GM19452 (cell line): ENCODE results near the gene C1D.

Experiments used
- ATAC-seq: cut with Tn5 transposase; IDR thresholded peaks from one replicate; pipeline ENCODE4 v1.9.1; 2021; ENCODE audit not compliant: unreplicated experiment

Gene C1D

DNA sequence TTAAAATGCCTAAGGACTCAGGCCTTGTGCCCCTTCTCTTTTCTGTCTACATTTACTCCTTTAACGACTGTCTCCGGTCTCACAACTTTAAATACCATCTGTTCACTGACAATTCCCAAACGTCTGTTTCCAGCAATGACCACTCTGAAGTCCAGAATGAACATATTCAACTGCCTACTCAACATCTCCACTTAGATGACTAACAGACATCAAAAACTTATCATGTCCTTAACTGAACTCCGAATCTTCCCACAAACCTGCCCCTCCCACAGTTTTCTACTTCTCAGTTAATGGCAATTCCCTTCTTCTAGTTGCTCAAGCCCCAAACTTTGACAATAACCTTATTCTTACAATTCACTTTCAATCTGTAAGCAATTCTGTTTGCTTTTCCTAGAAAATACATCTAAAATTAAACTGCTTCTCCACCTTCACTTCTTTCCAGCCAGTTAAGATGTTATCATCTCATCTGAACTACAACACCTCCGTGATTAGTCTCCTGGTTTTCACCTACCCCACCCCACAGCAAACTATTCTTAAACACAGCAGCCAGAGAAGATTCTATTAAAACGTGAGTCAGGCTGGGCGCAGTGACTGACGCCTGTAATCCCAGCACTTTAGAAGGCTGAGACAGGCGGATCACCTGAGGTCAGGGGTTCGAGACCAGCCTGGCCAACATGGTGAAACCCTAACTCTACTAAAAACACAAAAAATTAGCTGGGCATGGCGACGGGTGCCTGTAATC is 2.8 kb downstream of the C1D start:
- no peak for ATAC-seq

DNA sequence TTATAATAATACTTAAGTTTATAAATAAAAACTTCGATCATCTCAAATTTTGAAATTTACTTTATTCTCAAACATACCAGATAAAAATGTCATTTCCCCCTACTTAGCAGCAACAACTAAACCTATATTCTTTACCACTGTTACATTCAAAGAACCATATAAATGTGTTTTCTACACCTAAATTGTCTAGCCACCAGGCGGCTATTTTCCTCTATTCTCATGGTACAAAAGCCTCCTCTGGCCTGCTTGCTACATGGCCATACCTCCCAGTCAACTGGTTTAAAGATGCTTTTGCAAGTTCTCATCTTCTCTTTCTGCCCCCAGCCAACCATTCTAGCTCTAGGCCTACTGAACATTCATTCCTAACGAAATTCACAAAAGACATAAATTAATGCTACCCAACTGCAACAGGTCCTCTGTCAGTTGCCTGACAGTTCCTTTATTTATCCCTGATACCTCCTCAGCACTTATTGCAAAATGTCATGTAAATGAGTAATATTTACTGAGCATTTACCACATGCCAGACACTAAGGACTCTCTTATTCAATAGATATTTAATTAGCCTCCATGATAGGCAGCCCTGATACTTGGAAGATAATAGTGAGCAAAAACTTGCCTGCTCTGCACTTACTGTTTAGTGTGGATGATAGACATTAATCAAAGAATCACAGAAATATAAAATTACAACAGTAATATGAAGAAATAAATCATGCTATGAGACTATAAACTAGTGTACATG is 5.0 kb downstream of the C1D start:
- ATAC-seq: no peak

DNA sequence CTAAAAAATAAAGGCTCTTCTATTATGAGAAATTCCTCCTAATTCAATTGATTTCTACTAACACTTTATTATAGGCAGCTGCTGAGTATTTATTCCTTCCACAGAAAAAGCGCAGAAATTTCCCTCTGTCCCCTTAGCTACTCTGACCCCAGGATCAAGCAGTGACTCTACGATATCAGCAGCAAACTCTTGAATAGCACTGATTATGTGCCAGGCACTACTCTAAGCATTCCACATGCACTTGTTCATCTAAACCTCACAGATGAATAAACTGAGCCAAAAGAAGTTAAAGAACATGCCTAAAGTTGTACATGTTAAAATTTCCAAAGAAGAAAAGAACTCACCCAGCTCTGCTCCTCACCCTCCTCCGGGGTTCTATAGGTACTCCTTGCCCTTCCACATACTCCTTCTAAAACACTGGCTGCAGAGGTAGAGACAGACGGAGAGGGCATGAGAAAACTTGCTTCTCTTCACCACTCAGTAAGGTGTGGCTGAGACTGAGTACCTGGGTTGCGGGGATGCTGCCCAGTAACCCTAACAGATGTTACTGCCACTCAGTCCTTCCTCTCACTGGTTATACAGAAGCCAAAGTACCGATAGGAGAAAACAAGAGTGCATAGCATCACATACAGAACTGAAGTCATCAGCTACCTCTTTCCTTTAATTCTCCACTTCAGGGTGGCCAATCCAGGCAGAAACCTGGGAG is 9.9 kb downstream of the C1D start:
- no peak for ATAC-seq

DNA sequence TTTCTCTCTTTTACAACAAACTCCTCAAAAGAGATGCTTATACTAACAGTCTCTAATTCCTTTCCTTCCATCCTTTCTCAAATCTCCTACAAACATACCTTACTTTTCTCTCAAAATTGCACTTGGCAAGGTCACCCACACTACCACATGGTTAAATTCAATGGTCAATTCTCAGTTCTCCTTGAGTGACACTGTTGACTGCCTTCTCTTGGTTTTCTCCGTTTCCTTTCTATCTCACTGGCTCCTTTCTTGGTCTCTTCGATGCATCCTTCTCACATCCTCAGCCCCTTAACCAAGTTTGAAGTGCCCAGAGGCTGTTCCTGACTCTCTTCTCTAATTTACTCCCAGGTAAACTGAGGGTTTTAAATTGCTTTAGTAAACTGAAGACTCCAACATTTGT is 12.5 kb downstream of the C1D start:
- peak; percentile 55 for ATAC-seq

DNA sequence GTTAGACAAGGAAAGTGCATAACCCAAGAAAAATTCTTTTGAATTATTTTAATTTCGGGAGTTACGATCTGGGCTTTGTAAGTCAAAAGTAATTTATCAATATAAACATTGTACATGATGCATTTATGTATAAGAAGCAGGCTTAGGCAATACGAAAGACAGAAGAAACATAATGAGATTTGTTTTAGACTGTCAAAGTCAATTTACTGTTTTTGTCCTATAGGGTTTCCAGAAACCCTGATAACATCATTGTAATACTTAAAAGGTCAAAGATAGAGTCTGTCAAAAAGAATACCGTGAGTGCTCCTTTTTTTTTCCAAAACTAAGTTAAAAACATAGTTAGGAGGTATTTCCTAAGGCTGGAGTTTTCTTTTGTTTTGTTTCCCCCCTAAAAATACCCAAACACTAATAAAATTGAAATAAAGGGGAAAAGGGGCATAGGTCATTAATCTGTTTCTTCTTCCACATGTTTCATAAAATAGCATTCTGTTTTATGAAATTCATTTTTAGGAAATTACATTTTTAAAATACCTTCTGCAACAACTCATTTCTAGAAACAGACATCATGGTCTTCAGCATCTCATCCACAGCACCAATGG is 16.1 kb downstream of the C1D start:
- ATAC-seq: no peak

- no peak for ATAC-seq
Measured at GRCh38 chr2:68046224-68046623, 16.6 kb downstream of the C1D start.

DNA sequence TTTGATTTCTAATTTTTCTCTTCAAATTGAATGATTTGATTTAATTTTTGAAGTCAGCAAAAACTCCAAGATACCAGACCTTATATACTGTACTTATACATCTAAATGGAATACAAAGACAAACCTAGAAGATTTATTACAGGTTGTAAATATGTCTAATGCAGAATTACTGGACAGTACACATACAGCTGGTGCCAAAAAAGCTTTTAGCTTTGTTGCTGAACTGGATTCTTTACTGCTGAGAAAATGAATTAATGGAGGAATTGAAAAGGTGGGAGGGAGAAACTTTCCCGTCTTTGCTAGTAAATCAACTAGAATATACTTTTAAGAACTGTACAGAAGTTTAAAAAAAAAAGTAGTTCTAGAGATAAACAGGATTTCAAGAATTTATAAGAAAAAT is 17.5 kb downstream of the C1D start:
- no peak for ATAC-seq

DNA sequence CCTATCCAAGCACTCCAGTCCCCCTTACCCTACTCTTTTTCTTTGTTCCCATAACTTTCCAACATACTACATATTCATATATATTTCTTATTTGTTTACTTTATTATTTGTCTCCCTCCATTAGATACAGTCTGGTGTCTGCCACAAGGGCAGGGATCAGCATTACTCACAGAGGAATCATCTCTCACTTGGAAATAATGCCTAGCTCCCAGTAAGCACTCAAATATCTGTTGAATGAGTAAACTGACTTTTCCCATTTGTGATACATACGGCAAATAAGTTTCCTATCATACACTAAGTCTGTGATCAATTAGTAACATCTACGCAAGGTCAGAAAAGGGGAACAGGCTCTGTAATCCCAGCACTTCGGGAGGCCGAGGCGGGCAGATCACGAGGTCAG is 18.7 kb downstream of the C1D start:
- ATAC-seq: no peak

DNA sequence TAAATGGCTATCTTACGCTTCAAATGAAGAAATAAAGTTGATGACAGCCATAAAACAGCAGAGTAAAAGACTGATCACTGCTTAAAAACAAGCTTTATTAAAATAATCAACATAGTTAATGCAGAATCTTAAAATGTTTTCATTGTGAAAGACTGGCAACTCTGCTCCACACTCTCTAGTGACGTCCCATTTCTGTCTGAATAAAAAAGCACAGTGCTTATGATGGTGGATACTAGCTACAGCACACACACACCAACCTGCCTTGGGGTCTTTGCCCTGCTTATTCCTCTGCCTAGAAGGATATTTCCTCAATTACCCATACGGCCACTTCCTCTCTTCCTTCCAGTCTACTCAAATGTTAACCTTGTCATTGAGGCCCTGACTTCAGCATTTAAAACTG is 19.1 kb downstream of the C1D start:
- ATAC-seq: no peak

DNA sequence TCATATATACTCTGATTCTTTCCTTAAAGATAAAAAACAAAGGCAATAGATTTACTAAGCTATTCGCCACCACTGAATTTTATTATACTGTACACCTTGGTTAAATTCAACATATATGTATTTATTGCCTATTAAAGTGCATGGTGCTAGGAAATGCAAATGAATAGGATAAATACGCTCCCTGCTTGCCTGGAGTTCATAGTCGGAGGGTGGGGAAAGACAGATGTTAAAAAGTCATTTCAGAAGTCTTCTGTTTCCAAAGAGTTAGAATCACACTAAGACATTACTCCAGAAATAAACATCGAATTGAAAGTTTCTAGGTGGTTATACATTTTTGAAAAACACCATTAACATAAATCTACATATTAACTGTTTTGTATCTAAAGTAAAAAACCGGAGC is 19.8 kb downstream of the C1D start:
- no peak for ATAC-seq

- no peak for ATAC-seq
Measured at GRCh38 chr2:68041704-68042245, 21.0 kb downstream of the C1D start.

GRCh38 chr2:68040078-68040477 is 22.7 kb downstream of the C1D start:
- no peak for ATAC-seq

GRCh38 chr2:68039317-68039716 is 23.5 kb downstream of the C1D start:
- ATAC-seq: no peak

GRCh38 chr2:68032702-68033101 is 30.1 kb downstream of the C1D start:
- no peak for ATAC-seq

DNA sequence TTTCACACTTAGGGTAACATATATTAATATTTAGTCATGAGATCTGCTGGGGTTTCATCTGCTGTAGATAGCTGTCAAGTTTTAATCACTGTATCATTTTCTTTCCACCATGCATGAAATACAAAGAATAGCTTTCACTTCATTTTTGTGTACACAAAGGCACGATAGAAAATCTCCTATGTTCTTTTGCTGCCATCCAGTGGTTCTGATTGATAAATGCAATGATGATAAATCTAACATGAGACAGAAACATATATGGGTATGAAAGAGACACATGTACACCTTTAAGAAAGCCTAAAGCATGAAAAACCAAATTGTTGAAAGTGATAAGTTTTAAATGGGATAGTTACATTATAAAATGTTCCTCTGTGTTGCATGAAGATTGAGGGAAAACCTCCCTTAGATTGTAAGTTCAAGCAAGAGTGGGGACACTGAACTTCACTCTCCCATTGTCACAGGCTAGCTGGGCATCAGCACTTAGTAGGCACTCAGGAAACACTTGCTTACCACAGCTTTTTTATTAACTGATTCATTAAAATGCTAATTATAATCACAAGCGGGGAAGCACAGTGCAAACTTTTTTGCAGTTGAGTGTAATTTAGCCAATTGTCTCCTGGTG is 31.2 kb downstream of the C1D start:
- ATAC-seq: peak; percentile 77

DNA sequence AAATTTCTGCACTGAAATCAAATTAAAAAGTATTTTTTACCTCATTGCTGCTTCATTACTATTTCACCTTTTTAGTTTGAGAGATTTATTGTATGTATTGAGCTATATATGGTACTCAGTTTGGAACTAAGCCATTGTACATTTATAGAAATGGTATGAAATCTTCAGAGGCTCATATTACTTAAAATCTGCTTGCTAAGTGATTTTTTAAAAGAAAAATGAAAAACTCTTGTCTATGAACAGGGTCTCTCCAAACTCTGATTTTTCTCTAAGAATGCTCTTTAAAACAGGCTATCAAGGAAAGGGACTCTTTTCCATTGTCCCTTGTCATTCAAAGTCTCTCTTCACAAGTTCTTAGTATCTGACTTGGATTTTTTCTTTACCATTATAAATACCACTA is 31.8 kb downstream of the C1D start:
- no peak for ATAC-seq

GRCh38 chr2:68030529-68030928 is 32.3 kb downstream of the C1D start:
- no peak for ATAC-seq

DNA sequence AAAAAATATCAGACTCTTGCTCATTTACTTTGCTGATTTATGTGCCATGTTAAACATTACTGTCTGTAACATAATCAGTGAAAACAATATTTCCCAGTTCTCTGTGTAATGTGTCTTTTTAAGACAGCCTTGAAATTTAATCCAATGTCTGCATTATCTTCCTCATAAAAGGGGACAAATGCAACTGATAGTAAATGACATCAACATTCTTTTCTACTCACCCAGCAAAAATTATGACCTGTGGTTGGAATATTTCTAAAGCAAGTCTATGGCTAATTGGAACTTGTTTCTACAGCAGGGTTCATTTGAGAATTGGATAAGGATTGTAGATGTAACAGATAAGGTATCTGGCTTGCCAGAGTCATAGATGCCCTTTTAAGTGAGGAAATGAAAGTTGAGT is 34.8 kb downstream of the C1D start:
- no peak for ATAC-seq

- no peak for ATAC-seq
Measured at GRCh38 chr2:68024450-68024849, 38.4 kb downstream of the C1D start.

- ATAC-seq: no peak
Measured at GRCh38 chr2:68023904-68024303, 38.9 kb downstream of the C1D start.

DNA sequence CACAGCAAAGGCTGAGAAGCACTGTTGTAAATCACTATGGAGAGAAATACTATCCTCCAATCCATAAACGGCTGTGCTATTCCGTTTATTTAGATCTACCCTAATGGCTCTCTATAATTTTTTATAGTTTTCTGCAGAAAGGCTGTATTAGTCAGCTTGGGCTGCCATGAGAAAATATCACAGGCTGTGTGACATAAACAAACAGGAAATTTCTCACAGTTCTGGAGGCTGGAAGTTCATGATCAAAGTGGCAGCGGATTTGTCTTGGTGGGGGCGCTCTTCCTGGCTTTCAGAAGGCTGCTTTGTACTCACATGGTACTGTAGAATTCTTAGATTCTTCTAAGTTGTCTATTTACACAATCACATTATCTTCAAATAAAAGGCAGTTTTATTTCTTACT is 44.1 kb downstream of the C1D start:
- no peak for ATAC-seq
